Fibroblast of gingiva (primary cell): Measurements from ENCODE around the gene GDF11.

Experiments used
- DNase-seq: peaks from one replicate; pipeline ENCODE4 v3.0.0-alpha.2; 2011; ENCODE audit warnings: low read depth

GDF11 gene

GRCh38 chr12:55795950-55796349 is 53.0 kb downstream of the GDF11 start:
- DNase-seq = no peak

GRCh38 chr12:55797068-55797467 is 54.1 kb downstream of the GDF11 start:
- DNase-seq = peak; percentile 40

DNA sequence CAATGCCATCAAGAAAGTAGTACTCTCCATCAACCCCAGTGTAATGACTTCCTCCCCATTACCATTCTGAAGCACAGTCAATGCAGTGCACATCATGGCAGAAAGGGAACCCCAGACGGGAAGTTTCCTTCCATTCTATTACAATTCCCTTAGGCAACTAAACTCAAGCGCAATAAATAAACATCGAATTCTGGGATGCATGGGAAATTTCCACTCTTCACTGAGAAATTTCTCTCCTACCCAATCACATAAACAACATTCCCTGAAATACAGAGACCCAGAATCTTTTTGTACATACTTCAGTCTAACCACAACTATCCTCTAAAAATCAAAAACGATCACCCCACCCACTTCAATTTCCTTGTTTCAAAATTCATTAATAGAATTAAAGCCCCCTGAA is 54.6 kb downstream of the GDF11 start:
- no peak for DNase-seq
